Prostate gland (tissue), 2 donors: ENCODE measurements around the gene ACTMAP. TPM values are rescaled to one million over a fixed set of nuclear protein-coding genes. Genes with fewer than 3 reads are reported as not detected.

Experiments
- DNase-seq: peaks from one replicate; pipeline ENCODE4 v3.0.0-alpha.2; 2019; ENCODE audit warnings: low spot score
- H3K27ac ChIP-seq, 2 donors: fragments of 200-600 bp; sonication (generic); 2 replicates each; pipeline ENCODE4 v1.5.1; 2017 to 2019
- H3K27me3 ChIP-seq: fragments of 200-600 bp; sonication (generic); replicated peaks from 2 replicates; pipeline ENCODE4 v1.5.1; 2019; ENCODE audit not compliant: insufficient read depth
- H3K36me3 ChIP-seq, 2 donors: fragments of 200-600 bp; sonication (generic); 1 replicate in 1 of 2; 2 replicates in 1 of 2; pipeline versions ENCODE4 v1.5.1 to v1.8.1; 2017 to 2019
- H3K4me1 ChIP-seq: fragments of 200-600 bp; sonication (generic); replicated peaks from 2 replicates; pipeline ENCODE4 v1.5.1; 2019
- H3K4me3 ChIP-seq, 2 donors: fragments of 200-600 bp; sonication (generic); 2 replicates each; pipeline ENCODE4 v1.5.1; 2017 to 2019
- H3K9me3 ChIP-seq: fragments of 200-600 bp; sonication (generic); 2 replicates; pipeline ENCODE4 v1.5.1; 2017
- POLR2A ChIP-seq: fragments of 450-650 bp; IDR thresholded peaks from one replicate; pipeline ENCODE4 v1.6.1; 2016; ENCODE audit warnings: antibody characterized with exemption, mild to moderate bottlenecking
- POLR2AphosphoS5 ChIP-seq: sonication (generic); formaldehyde crosslinking; IDR thresholded peaks from one replicate; pipeline ENCODE4 v1.6.1; 2017; ENCODE audit warnings: antibody characterized with exemption
- WGBS: methylation state at CpG from one replicate; pipeline ENCODE4 v1.1.5; 2018; 5-methylcytosine and 5-hydroxymethylcytosine counted together
- intact Hi-C: fragments of 100-400 bp; cut with DNase I; formaldehyde crosslinking; loops from one replicate; pipeline ENCODE4 v1.14.2; 2022
- total RNA-seq, 2 donors: library from RNA; depleted of rRNA; stranded (reverse); fragments of >200 nt; gene quantifications; one replicate each; pipeline ENCODE4 v1.1.0, GENCODE V29; 2016
- TF ChIP-seq, protein P1 (sequence below), 4 experiments: fragments of 200-600 bp in 2 of 4; fragments of 450-650 bp in 2 of 4; sonication (generic) in 2 of 4; IDR thresholded peaks; 1 replicate in 3 of 4; 2 replicates in 1 of 4; pipeline ENCODE4 v1.5.1; 2016 to 2019; ENCODE audit warnings: antibody characterized with exemption in 4 of 4, mild to moderate bottlenecking in 2 of 4, moderate library complexity in 2 of 4

Gene ACTMAP, protein sequence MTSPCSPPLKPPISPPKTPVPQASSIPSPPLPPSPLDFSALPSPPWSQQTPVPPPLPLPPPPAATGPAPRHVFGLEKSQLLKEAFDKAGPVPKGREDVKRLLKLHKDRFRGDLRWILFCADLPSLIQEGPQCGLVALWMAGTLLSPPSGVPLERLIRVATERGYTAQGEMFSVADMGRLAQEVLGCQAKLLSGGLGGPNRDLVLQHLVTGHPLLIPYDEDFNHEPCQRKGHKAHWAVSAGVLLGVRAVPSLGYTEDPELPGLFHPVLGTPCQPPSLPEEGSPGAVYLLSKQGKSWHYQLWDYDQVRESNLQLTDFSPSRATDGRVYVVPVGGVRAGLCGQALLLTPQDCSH
- 10 to 100 TPM in 1 of 2 donors, 1 to 10 TPM in 1; 4.4 to 25.2 TPM for total RNA-seq

DNA sequence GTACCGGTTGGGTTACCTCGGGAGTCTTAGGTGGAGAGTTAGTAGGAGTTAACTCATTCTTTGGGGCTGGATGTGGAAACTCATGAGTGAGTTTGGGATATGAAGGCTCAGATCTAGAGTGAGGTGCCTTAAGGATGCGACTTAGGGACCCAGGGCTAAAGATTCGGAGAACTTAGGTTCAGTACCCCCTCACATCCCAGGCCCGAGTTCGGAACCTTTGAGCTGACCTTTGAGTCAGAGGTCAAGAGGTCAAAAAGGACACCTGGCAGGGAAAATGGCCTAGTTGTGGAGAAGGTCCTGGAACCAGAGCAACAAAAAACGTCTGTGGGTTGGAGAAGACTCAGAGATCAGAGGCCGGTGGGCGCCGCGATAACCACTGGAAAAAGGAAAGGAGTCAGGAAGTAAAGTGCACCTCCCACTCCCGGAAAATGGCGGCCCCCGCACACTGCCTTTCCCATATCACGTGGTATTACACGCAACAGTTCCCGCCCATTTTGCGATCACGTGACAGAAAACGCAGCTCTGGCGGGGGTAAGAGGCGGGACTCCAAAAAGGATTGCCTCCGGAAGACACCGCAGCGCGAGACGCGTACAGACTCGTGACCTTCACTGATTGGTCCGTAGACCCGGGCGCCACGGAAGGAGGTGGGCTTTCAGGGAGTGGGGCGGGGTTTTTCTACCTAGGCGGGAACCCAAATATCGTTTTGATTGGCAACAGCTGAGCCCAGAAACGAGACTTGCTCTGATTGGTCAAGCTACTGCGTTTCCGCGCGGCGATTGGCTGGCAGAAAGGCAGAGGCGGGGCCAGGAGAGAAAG, at the start of gene ACTMAP:
Gene ACTMAP, minus strand, starts transcription at position 420 of the 816 bp plus-strand sequence. CDS start 674 bp downstream, outside the sequence.
- Histone ChIP-seq H3K9me3 (no peaks in the 10 kb centered on the region), H3K4me1 (peaks cover 9% of the 10 kb centered on the region), H3K27ac (peak within 1 kb of the TSS; percentile 94 to 98), H3K4me3 (peak within 1 kb of the TSS; percentile 71 to 80), H3K27me3 (no peaks in the 10 kb centered on the region), H3K36me3 (no peaks in the 10 kb centered on the region)
- TF ChIP-seq POLR2AphosphoS5: peak; percentile 99
- TF ChIP-seq, protein P1, sequence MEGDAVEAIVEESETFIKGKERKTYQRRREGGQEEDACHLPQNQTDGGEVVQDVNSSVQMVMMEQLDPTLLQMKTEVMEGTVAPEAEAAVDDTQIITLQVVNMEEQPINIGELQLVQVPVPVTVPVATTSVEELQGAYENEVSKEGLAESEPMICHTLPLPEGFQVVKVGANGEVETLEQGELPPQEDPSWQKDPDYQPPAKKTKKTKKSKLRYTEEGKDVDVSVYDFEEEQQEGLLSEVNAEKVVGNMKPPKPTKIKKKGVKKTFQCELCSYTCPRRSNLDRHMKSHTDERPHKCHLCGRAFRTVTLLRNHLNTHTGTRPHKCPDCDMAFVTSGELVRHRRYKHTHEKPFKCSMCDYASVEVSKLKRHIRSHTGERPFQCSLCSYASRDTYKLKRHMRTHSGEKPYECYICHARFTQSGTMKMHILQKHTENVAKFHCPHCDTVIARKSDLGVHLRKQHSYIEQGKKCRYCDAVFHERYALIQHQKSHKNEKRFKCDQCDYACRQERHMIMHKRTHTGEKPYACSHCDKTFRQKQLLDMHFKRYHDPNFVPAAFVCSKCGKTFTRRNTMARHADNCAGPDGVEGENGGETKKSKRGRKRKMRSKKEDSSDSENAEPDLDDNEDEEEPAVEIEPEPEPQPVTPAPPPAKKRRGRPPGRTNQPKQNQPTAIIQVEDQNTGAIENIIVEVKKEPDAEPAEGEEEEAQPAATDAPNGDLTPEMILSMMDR (IDR thresholded peaks at IDR 0.05): peak in 1 of 4 experiments; percentile 37
- TF ChIP-seq POLR2A: peak; percentile 90
- 0% methylated on average over 43 of the region's 43 CpGs for WGBS
- DNase-seq: peak; percentile 100
- intact Hi-C loops: loop anchor here (1.0 to 2.0 kb wide), 2 partner anchors 30 to 59 kb away; partner anchors contain the start of gene NUMBL

DNA sequence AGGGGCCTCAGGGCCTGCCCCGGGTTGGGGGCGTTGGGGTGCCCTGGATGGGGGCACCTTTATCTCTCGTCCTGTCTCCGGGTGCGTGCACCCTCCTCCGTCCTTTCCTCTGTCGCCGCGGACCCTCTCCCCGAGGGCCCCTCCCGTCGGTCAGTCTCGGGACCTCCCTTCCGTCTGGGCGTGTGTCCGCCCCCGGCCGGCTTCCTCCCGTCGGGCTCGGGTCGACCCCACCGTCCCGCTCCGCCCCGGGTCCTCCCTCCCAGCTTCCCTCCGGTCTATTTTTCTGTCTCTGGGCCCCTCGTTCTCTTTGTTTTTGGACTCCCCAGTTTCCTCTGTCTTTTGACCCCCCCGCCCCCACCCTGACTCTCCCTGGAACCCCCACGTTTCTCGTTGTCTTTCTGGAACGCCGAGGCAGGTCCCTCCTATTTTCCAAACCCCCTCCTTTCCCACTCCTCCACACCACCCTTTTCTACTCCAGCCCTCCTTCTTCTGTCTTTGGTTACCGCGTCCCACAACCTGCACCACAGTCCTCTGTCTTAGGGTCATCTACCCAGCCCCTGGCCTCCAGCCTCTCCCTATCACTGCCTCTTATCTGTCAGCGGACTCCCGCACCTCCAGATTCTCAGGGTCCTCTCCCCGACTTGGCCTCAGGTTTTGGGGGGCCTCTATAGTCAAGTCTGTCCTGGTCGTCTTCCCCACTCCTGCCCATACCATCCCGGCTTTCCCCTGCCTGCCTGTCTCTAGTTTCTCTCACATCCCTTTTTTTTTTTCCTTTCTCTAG, 49.5 kb upstream of the ACTMAP start:
- Histone ChIP-seq H3K36me3 (peaks cover 0 to 6% of the 10 kb centered on the region in 2 donors), H3K4me3 (peak overlapping the region; percentile 77 to 98), H3K4me1 (peaks cover 43% of the 10 kb centered on the region), H3K9me3 (no peaks in the 10 kb centered on the region), H3K27me3 (no peaks in the 10 kb centered on the region), H3K27ac (peak overlapping the region; percentile 93 to 97)
- no peak for DNase-seq
- WGBS: under 1% methylated on average over 40 of the region's 40 CpGs
- TF ChIP-seq POLR2A: no peak
- TF ChIP-seq POLR2AphosphoS5: no peak
- TF ChIP-seq, protein P1 (IDR thresholded peaks at IDR 0.05): no peak
- intact Hi-C loops: no loop called here

DNA sequence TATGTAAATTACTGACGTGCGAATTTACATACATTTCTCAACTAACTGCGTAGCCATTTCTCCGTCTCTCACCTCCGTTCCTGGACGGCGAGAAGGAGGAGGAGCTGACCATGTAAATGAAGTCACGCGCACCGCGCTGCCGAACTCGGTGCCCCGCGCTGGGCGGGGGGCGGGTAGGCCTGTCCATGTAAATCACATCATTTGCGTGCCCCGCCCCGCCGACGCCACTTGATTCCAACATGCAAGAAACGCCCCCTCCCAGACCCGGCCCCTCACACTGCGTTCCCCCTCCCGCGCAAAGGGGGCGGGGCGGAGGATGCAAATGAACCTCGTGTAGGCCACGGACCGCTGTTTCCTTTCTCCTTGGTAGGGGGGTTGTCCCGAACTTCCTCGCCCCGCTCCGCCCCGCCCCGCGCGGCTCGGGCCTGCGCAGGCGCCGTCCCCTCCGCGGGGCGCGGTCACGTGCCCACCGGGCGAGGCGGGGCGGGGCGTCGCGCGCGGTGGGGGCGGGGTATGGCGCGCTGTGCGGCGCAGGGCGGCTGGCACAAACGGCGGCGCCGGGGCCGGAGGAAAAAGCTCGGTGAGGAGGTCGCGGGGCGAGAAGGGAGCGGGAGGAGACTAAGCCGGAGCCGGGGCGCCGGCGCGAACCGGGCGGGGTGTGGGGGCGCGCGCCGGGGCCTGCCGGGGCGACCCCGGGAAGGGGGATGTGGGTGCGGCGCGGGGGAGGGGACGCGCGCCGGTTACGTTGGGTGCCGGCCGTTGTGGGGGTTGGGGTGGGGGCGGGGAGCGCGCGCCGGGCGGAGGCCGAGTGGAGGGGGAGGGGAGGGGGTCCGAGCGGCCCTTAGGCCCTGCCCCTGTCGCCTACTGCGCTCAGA, 48.6 kb upstream of the ACTMAP start, which contains the start of gene EGLN2:
Gene EGLN2, plus strand, starts transcription at position 509 of the 875 bp plus-strand sequence. CDS start 1,382 bp downstream, outside the sequence.
- TF ChIP-seq, protein P1 (IDR thresholded peaks at IDR 0.05): no peak
- TF ChIP-seq POLR2AphosphoS5 (peak; percentile 96), POLR2A (peak; percentile 75)
- intact Hi-C loops: no loop called here

More for the DNA sequence above, 48.6 kb upstream of the ACTMAP start, which contains the start of gene EGLN2:
- Histone ChIP-seq H3K27me3 (no peaks in the 10 kb centered on the region), H3K4me3 (peak within 1 kb of the TSS; percentile 77 to 98), H3K27ac (peak within 1 kb of the TSS; percentile 93 to 97), H3K4me1 (peaks cover 35% of the 10 kb centered on the region), H3K36me3 (peaks cover 0 to 6% of the 10 kb centered on the region in 2 donors), H3K9me3 (no peaks in the 10 kb centered on the region)
- WGBS: under 1% methylated on average over 45 of the region's 110 CpGs
- peak; percentile 100 for DNase-seq
